Breast epithelium (tissue), 3 donors: Measurements from ENCODE around the gene CLDN7.

ENCODE experiments used
- CTCF ChIP-seq, 3 donors: fragments of 450-650 bp; IDR thresholded peaks; one replicate each; pipeline ENCODE4 v1.5.1; 2016 to 2017; ENCODE audit warnings: antibody characterized with exemption in 3 of 3, mild to moderate bottlenecking in 3 of 3, moderate library complexity in 3 of 3
- POLR2A ChIP-seq: fragments of 450-650 bp; IDR thresholded peaks from one replicate; pipeline ENCODE4 v1.6.1; 2016; ENCODE audit warnings: antibody characterized with exemption, mild to moderate bottlenecking, moderate library complexity

DNA sequence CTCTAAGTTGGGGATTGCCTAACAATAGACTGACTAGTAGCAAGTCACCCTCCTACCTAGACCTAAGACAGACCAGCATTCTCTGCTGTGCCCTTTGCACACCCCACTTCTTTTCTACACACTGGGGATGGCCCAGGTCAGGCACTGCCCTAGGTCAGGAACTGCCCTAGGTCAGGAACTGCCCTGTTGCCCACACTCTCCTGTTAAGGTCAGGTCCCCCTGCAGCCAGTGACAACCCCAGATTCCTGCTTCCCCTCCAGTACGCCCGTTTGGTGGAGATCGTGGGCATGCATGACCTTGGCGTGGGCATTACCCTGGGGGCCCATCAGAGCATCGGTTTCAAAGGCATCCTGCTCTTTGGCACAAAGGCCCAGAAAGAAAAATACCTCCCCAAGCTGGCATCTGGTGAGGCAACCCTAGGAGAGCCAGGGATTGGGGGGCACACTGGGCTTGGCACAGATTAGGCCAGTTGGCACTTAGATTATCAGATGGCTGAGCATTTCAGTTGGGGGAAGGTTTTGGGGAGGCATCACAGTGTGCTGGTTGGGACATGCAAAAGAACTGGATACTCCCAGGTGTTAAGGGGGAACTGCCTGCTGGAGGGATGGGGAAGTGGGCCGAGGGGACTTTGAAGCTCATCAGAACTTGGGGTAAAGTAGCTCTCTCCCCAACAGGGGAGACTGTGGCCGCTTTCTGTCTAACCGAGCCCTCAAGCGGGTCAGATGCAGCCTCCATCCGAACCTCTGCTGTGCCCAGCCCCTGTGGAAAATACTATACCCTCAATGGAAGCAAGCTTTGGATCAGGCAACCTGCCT, 40.8 kb downstream of the CLDN7 start:
- no peak for TF ChIP-seq POLR2A
- TF ChIP-seq CTCF (IDR thresholded peaks at IDR 0.05): no peak
